OCI-M1 (cell line): ENCODE results near the gene BCL7C.
"Not testable (repeated sequence)": the region's sequence is repeated elsewhere in the genome, so short reads cannot be mapped to it uniquely, and the experiment has no call there.

Source experiments
- DNase-seq: peaks from one replicate; lab custom pipeline; 2025; lab: John Stamatoyannopoulos, UW

The BCL7C gene

DNA sequence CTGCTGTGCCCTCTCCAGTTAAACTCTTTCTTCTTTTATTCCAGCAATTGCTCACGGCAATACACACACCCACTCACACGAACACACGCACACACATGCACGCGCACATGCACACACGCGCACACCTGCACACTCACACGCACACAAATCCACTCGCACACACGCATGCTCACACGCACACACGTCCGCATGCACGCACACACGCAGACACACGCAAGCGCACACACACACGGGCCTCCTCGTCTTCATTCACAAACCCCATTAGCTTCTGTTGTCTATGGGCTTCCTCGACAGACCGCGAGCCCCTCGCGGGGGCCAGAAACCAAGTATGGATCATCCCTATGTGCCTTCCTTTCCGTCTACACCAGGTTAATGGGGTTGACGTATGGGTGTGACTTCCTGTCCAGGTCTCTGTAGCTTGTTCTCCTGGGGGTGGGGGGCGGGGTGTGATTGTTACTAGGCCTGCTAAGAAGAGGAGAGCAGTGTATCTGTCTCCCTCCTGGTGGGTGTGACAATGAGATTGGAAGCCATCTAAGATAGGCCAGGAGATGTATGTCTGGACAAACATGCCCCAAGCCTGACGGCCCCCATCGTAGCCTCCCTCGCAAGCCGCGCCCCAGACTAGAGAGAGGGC, 1.9 kb upstream of the BCL7C start:
- no peak for DNase-seq

- DNase-seq, result peak; percentile 36
Measured at GRCh38 chr16:30894540-30895368, 877 bp upstream of the BCL7C start.

DNA sequence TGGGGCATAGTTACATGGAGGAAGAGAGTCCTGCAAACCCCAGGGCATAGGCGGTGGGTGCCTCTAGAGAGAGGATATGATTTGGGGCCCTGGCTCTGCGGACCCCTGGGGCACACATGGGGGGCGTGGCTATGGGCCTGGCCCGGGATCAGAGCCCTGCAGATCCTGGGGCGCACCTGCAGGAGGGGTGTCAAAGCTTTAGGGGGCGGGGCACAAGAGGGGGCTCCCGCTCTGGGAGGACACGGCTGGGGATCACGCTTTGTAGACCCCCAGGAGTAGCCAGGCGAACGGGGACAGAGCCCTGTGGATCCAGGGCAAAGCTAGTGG, 497 bp downstream of the BCL7C start:
- no peak for DNase-seq

DNA sequence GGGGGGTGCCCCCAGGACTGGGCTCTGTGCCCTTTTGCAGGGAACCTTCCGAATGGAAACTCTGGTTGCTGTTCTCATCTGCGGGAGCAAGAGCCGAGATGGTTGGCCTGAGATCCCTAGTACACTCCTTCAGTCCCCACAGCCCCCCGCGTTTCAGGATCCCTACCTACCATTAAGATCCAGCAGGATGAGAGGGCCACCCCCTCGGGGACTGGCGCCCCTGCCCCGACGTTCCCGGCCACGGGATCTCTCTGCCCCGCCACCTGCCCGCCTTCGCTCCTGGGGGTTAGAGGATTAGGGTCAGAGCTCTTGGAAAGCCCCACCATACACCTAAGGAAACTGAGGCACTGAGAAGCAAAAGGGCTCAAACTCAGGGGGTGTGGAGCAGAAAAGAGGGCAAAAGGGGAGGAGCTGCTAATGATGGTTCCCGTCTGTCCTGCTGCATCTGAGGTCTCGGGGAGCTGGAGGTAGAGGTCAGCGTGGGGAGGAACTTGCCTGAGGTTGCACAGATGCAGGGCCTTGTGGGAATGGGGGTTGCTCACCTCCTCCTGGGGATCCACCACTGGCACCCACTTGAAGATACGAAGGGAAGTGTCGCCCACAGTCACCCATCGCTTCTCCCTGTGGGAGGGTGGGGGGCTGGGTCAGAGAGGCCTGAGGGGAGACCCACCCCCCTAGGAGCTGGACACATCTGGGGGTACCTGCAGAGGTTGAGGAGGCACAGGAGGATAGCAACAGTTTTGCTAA, 1.0 kb downstream of the BCL7C start:
- DNase-seq, result no peak

DNA sequence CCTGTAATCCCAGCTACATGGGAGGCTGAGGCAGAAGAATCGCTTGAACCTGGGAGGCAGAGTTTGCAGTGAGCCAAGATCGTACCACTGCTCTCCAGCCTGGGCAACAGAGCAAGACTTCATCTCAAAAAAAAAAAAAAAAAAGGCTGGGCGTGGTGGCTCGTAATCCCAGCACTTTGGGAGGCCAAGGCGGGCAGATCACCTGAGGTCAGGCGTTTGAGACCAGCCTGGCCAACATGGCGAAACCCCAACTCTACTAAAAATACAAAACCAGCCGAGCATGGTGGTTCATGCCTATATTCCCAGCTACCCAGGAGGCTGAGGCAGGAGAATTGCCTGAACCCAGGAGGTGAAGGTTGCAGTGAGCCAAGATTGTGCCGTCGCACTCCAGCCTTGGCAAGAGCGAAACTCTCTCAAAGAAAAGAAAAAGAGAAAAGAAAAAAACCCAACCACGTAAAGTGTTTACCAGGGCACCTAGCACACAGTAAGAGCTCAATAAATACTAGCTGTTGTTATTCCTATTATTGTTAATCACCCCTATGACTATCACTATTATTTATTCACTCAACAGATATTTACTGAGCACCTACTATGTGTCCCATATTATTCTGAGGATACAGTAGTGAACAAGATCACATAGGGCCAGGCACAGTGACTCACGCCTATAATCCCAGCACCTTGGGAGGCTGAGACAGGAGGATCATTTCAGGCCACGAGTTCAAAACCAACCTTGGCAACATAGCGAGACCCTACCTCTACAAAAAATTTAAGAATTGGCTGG, 2.6 kb downstream of the BCL7C start:
- DNase-seq, result not testable (repeated sequence)

GRCh38 chr16:30889721-30890120, 4.2 kb downstream of the BCL7C start:
- DNase-seq, result no peak

GRCh38 chr16:30888856-30889499, 4.9 kb downstream of the BCL7C start:
- no peak for DNase-seq

DNA sequence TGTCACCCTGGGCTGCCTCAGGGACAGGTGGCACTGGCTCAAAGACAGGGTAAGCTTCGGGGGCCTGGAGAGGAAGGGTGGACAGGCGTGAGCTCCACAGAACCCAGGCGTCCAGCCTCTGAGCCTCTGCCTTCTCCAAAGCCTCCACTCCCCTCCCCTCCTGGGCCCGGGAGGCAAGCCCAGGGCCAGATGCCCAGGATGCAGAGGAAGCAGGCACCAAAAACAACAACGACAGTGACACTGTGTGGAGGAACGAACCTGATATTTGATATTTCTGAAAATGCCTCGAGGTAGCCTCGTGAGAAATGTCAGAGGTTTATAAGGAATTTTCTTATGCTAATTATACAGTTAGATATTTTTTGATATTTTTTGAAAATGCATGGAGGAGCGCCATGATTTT, 6.0 kb downstream of the BCL7C start:
- no peak for DNase-seq

- no peak for DNase-seq
Measured at GRCh38 chr16:30886145-30886544, 7.7 kb downstream of the BCL7C start.

DNA sequence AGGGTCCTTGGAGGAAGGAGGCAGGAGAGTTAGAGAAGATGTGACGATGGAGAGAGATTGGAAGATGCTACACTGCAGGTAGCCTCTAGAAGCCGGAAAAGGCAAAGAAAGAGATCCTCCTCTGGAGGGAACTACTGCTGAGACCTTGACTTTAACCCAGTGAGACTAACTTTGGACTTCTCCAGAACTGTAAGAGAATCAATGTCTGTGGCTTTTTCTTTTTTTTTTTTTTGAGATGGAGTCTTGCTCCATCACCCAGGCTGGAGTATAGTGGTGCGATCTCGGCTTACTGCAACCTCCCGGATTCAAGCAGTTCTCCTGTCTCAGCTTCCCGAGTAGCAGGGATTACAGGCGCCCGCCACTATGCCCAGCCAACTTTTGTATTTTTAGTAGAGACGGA, 8.7 kb downstream of the BCL7C start:
- no peak for DNase-seq

DNA sequence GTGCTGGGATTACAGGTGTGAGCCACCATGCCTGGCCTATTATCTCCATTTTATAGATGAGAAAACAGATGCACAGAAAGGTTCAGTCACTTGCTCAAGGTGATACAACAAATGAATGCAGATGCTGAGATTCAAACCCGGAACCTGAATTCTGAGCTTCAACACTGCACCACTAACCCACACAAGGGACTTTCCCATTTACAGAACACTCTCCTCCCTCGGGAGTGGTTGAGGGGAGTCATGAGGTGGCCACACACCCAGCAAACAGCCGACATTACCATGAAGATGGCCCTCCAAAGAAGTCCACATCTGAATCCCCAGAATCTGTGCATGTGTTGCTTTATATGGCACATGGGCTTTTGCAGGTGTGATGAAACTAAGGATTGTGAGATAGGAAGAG, 9.1 kb downstream of the BCL7C start:
- DNase-seq, result no peak

- DNase-seq, result no peak
Measured at GRCh38 chr16:30882429-30883310, 11.2 kb downstream of the BCL7C start.

- no peak for DNase-seq
Measured at GRCh38 chr16:30876867-30877266, 17.0 kb downstream of the BCL7C start.

DNA sequence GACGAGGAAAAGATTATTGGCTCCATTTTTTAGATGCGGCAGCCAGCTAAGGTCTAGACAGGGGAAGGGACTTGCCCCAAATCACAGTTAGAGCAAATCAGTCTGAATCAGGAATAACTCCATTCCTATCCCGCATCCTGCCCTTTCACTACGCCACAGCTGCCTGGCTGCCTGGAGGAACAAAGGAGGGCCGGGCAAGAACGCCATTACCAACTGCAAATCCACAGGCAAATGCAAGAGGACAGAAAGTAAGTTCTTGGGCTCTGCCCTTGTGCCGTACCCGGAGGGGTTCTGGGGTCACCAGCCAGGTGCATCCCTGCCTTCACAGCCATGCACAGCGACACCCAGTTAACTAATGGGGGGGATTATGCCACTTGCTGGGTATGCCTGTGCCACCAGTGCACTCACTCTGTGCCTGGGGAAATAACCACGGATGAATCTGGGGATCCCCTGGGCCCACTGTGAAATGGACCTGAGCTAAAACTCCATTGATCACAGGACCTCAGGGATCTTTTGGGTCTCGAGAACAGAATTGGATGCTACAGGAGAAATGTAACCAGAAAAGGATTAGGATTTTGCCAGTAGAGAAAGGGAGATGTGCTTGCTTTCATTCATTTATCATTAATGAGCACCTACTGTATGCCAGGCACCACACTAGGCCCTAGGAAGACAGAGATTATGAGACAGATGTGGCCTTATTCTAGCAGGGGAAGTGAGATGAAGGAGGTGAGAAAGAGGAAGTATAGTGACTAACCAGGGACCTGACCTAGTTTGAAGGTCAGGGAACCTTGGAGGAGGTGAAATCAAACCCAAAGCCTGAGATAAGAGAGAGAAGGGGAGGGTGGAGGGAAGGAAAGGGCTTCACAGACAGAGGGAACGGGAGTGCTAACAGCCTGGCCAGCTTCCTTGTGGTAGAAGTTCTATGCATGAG, 17.7 kb downstream of the BCL7C start:
- DNase-seq, result peak; percentile 96

- DNase-seq, result peak; percentile 97
Measured at GRCh38 chr16:30874821-30875717, 18.8 kb downstream of the BCL7C start.

DNA sequence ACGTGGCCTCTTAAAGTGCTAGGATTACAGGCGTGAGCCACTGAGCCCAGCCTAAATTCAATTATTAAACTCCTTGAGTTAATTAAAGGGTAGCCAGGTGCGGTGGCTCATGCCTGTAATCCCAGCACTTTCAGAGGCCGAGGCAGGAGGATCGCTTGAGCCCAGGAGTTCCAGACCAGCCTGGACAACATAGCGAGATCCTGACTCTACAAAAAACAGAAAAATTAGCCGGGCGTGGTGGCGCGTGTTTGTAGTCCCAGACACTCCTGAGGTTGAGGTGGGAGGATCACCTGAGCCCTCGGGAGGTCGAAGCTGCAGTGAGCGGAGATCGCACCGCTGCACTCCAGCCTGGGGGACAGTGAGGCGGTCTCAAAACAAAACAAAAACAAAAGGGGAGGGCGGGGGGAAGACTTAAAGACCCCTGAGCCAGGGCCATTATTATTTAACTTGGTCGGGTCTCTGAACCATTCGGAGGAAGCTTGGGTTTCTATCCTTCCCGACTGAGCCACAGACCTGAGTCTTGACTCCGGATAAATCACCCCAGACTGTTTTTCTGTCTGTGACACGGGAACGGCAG, 19.5 kb downstream of the BCL7C start:
- no peak for DNase-seq

DNA sequence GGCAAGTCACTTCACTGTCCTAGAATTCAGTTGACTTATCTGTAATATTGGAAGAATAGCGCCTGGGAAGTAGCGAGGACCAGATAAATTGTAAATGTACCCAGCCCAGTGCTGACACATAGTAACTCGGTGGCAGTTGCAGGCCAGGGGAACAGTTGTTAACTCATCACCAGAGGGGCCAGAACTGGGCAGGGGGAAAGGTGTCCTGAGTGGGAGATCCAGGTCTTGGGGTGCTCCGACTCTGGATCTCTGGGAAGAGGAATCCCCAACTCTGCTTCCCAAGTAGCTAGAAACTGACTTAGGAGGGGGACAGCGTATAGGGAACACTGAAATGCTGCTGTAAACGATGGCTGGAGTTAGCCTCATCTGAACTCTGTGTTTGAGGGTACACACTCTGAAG, 23.0 kb downstream of the BCL7C start:
- DNase-seq, result no peak

DNA sequence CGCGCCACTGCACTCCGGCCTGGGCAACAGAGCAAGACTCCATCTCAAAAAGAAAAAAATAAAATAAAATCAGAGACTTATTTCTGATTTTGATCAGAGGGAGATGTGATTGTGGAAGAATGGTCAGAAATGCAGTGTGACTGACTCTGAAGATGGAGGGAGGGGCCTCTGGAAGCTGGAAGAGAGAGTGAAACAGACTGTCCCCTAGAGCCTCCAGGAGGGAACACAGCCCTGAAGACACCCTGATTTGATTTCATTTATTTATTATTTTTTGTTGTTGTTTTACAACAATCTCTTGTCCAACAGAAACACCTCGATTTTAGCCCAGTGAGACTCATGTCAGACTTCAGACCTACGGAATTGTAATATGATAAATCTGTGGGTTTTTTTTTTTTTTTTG, 26.1 kb downstream of the BCL7C start:
- peak; percentile 26 for DNase-seq
